Measurements from ENCODE around the gene ABCD3. TPM values are rescaled to one million over a fixed set of nuclear protein-coding genes. Genes with fewer than 3 reads are reported as not detected.

The ABCD3 gene
- total and polyA plus RNA-seq, 2 of the 4 experiments (the other 2 are of a cell fraction), result 13.6 to 32.6 TPM

DNA sequence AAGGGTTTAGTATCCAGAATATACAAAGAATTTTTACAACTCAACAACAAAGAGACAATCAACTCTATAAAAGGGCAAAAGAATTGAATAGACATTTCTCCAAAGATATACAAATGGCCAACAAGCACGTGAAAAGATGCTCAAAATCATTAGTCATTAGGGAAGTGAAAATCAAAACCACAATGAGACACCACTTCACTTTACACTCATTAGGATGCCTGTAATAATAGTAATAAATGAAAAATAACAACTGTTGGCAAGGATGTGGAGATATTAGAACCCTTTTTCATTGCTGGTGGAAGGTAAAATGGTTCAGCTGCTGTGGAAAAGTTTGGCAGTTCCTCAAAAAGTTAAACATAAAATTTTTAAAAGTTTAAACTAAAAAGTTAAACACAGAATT, 7.0 kb upstream of the ABCD3 start:
- H2AK5ac ChIP-seq (ENCODE audit: low read depth, low read length), result no peak overlapping the region
- no peaks in the 10 kb centered on the region; the same call in 1 of the 2 replicates for H3K27me3 ChIP-seq (ENCODE audit: control insufficient read depth, insufficient read depth, low read length)
- no peak overlapping the region for H3K9ac ChIP-seq (ENCODE audit: low read depth, low read length)
- no peak overlapping the region for H2AK9ac ChIP-seq (replicated peaks; ENCODE audit: low read depth, low read length, poor library complexity)
- no TSS peak for BruUV-seq (replicated peaks)
- dilution Hi-C loops (cut with HindIII; ENCODE audit: low sequenced_read_pairs, unreplicated experiment), result no loop called here
- H3K18ac ChIP-seq (ENCODE audit: low read depth, low read length), result no peak overlapping the region
- no peaks in the 10 kb centered on the region for H3K36me3 ChIP-seq (ENCODE audit: control insufficient read depth, insufficient read depth, low read length)
- H2BK20ac ChIP-seq (ENCODE audit: low read depth, low read length), result no peak overlapping the region
- no peak overlapping the region for H4K91ac ChIP-seq (ENCODE audit: insufficient read depth, low read depth, low read length)
- no peak overlapping the region for H3K4ac ChIP-seq (ENCODE audit: low read depth, low read length)
- no peak overlapping the region for H3K14ac ChIP-seq (replicated peaks; ENCODE audit: low read depth, low read length)
- H3K27ac ChIP-seq (ENCODE audit: insufficient read depth, low read length), result no peak overlapping the region
- H2BK15ac ChIP-seq (ENCODE audit: low read depth, low read length), result no peak overlapping the region
- ChIA-PET CTCF (no interaction called here), POLR2A (ENCODE audit: unreplicated experiment) (no interaction called here)
- TF ChIP-seq NFE2L2 (IDR thresholded peaks at IDR 0.05; ENCODE audit: low read depth, low read length) (no peak), BHLHE40 (IDR thresholded peaks at IDR 0.05; ENCODE audit: low read depth, low read length) (peak; percentile 70), RFX5 (IDR thresholded peaks at IDR 0.05; ENCODE audit: low read depth, low read length) (no peak)
- peak; percentile 42 for ATAC-seq (ENCODE audit: low read depth)
- intact Hi-C loops (cut with micrococcal nuclease), result no loop called here
- H2BK120ac ChIP-seq (ENCODE audit: low read depth, low read length), result no peak overlapping the region
- WGBS, 2 experiments (ENCODE audit: extremely low coverage in 2 of 2, insufficient read length in 1 of 2), result no CpG with 5 or more reads among the region's 1 CpG
- no peak overlapping the region for H3K23ac ChIP-seq (ENCODE audit: low read depth, low read length)
- peaks cover 5% of the 10 kb centered on the region; the same call in 1 of the 2 replicates for H3K9me1 ChIP-seq (ENCODE audit: insufficient read depth, low read length)
- in situ Hi-C loops (cut with MboI; ENCODE audit: low sequenced_read_pairs), result no loop called here
- no peak overlapping the region for H4K8ac ChIP-seq (ENCODE audit: low read depth in 2 of 2, low read length in 2 of 2)
- H2AFZ ChIP-seq (replicated peaks; ENCODE audit: low read length, poor library complexity), result no peak overlapping the region
- no peak overlapping the region for H3K4me2 ChIP-seq (ENCODE audit: low read depth, low read length)
- H2BK5ac ChIP-seq (ENCODE audit: low read depth, low read length, poor library complexity, severe bottlenecking), result no peak overlapping the region
- no peak overlapping the region for H3K56ac ChIP-seq (ENCODE audit: extremely low read depth, insufficient read depth, low read length)
- no peaks in the 10 kb centered on the region for H3K79me1 ChIP-seq (ENCODE audit: low read depth in 1 of 2, low read length in 2 of 2)
- no peak overlapping the region for H3K4me3 ChIP-seq (ENCODE audit: insufficient read depth, low read depth, low read length)
- no peak overlapping the region for H4K5ac ChIP-seq (ENCODE audit: low read depth, low read length)
- DNase-seq, result no peak
- peaks cover 2% of the 10 kb centered on the region; the same call in 1 of the 2 replicates for H3K4me1 ChIP-seq (ENCODE audit: control insufficient read depth, insufficient read depth, low read length)
- no peaks in the 10 kb centered on the region for H3K9me3 ChIP-seq (ENCODE audit: control insufficient read depth, insufficient read depth, low read length)
- no peaks in the 10 kb centered on the region for H4K20me1 ChIP-seq (ENCODE audit: insufficient read depth, low read length)
